Endothelial cell of umbilical vein (primary cell): ENCODE results near the gene PDLIM3. TPM values are rescaled to one million over a fixed set of nuclear protein-coding genes. Genes with fewer than 3 reads are reported as not detected.

ENCODE experiments used
- BruUV-seq: library from RNA; stranded (reverse); fragments of 400-500 nt; replicated peaks from 2 replicates; lab custom pipeline; 2021; lab: Mats Ljungman, UMichigan
- CTCF ChIA-PET: fragments of 300-600, 350-600 bp; sonication (Branson Sonifier 250); formaldehyde crosslinking; loops from one replicate; lab custom pipeline; 2021; ENCODE audit warnings: antibody characterized with exemption, inconsistent platforms; lab: Charles Lee
- POLR2A ChIA-PET: fragments of 300-600, 350-600 bp; sonication (Branson Sonifier 250); formaldehyde crosslinking; loops from one replicate; lab custom pipeline; 2021; ENCODE audit warnings: antibody characterized with exemption, inconsistent platforms; lab: Charles Lee
- DNase-seq: peaks from one replicate; pipeline ENCODE4 v3.0.0-alpha.2; 2011; ENCODE audit warnings: low read depth, low spot score
- FAIRE-seq: peaks from 2 replicates; lab custom pipeline; 2011; peaks lifted over from hg19 to GRCh38; lab: Jason Lieb, UNC
- H2AFZ ChIP-seq: 2 replicates; pipeline ENCODE4 v1.6.0; 2012; ENCODE audit warnings: low read depth, low read length, control low read depth, inconsistent platforms
- H3K27ac ChIP-seq: 2 replicates; pipeline ENCODE4 v1.5.1; 2011; ENCODE audit warnings: low read depth, mild to moderate bottlenecking, control low read depth, low read length, moderate library complexity; ENCODE audit not compliant: insufficient read depth
- H3K27me3 ChIP-seq, 2 experiments: 2 replicates each; pipeline versions ENCODE4 v1.6.0 to v1.6.1; 2011; ENCODE audit warnings: low read length in 2 of 2, mixed read lengths in 1 of 2; ENCODE audit not compliant: control insufficient read depth in 2 of 2, insufficient read depth in 2 of 2
- H3K36me3 ChIP-seq, 2 experiments: 2 replicates in 1 of 2; 3 replicates in 1 of 2; pipeline ENCODE4 v1.5.1; 2011; ENCODE audit warnings: low read length in 2 of 2, mild to moderate bottlenecking in 1 of 2, moderate library complexity in 1 of 2; ENCODE audit not compliant: control insufficient read depth in 2 of 2, insufficient read depth in 2 of 2; ENCODE audit errors: extremely low read depth in 1 of 2
- H3K4me1 ChIP-seq: 3 replicates; pipeline ENCODE4 v1.5.1; 2011; ENCODE audit warnings: mild to moderate bottlenecking, low read length; ENCODE audit not compliant: control insufficient read depth, insufficient read depth; ENCODE audit errors: extremely low read depth
- H3K4me2 ChIP-seq: 2 replicates; pipeline ENCODE4 v1.6.1; 2011; ENCODE audit warnings: low read length, control low read depth, mixed read lengths; ENCODE audit not compliant: insufficient read depth
- H3K4me3 ChIP-seq, 3 experiments: fragments of 200-600 bp in 1 of 3; sonication (generic), shearing (Covaris generic) in 1 of 3; replicated peaks in 1 of 3; 2 replicates each; pipeline ENCODE4 v1.5.1; 2011 to 2016; ENCODE audit warnings: control low read depth in 3 of 3, low read length in 3 of 3, mild to moderate bottlenecking in 2 of 3, inconsistent platforms in 1 of 3, low read depth in 1 of 3, moderate library complexity in 1 of 3; ENCODE audit not compliant: insufficient read depth in 1 of 3
- H3K79me2 ChIP-seq: 2 replicates; pipeline ENCODE4 v1.6.0; 2012; ENCODE audit warnings: low read length, inconsistent platforms; ENCODE audit not compliant: control insufficient read depth, insufficient read depth
- H3K9ac ChIP-seq: replicated peaks from 2 replicates; pipeline ENCODE3; 2011; ENCODE audit warnings: low read length, control low read depth; ENCODE audit not compliant: insufficient read depth; ENCODE audit errors: extremely low read depth
- H3K9me1 ChIP-seq: replicated peaks from 3 replicates; pipeline ENCODE4 v1.6.0; 2011; ENCODE audit warnings: mild to moderate bottlenecking, low read length; ENCODE audit not compliant: control insufficient read depth, insufficient read depth; ENCODE audit errors: extremely low read depth
- H3K9me3 ChIP-seq: replicated peaks from 2 replicates; pipeline ENCODE4 v1.5.1; 2012; ENCODE audit warnings: low read length, inconsistent platforms; ENCODE audit not compliant: control insufficient read depth, insufficient read depth
- H4K20me1 ChIP-seq: replicated peaks from 2 replicates; pipeline ENCODE3; 2011; ENCODE audit warnings: mild to moderate bottlenecking, low read length; ENCODE audit not compliant: control insufficient read depth, insufficient read depth; ENCODE audit errors: extremely low read depth
- CTCF ChIP-seq, 2 donors: IDR thresholded peaks; 1 replicate in 1 of 2; 2 replicates in 1 of 2; pipeline ENCODE4 v1.5.1; 2011; ENCODE audit warnings: low read length in 2 of 2, mild to moderate bottlenecking in 2 of 2, moderate library complexity in 2 of 2, control low read depth in 1 of 2, inconsistent platforms in 1 of 2, low read depth in 1 of 2; ENCODE audit not compliant: insufficient read depth in 1 of 2; ENCODE audit errors: extremely low read depth in 1 of 2
- EZH2 ChIP-seq: IDR thresholded peaks from 2 replicates; pipeline ENCODE4 v1.6.1; 2012; ENCODE audit warnings: borderline replicate concordance, low read depth, mild to moderate bottlenecking, moderate library complexity, low read length, inconsistent platforms; ENCODE audit not compliant: severe bottlenecking
- FOS ChIP-seq: IDR thresholded peaks from 2 replicates; pipeline ENCODE4 v1.6.1; 2011; ENCODE audit warnings: mild to moderate bottlenecking, low read length, moderate library complexity, borderline replicate concordance; ENCODE audit not compliant: insufficient read depth
- GATA2 ChIP-seq: IDR thresholded peaks from 2 replicates; pipeline ENCODE4 v1.7.0; 2011; ENCODE audit warnings: low read depth, mild to moderate bottlenecking, moderate library complexity, mixed read lengths, low read length; ENCODE audit not compliant: insufficient read length, insufficient read depth
- JUN ChIP-seq: IDR thresholded peaks from 2 replicates; pipeline ENCODE4 v1.6.1; 2011; ENCODE audit warnings: borderline replicate concordance, low read depth; ENCODE audit not compliant: insufficient read length, insufficient read depth
- MYC ChIP-seq: IDR thresholded peaks from one replicate; pipeline ENCODE4 v1.6.1; 2011; ENCODE audit warnings: mild to moderate bottlenecking, low read depth, low read length
- POLR2A ChIP-seq: IDR thresholded peaks from 2 replicates; pipeline ENCODE4 v1.6.1; 2012; ENCODE audit warnings: low read depth, mild to moderate bottlenecking, control low read depth, low read length
- POLR2AphosphoS5 ChIP-seq: IDR thresholded peaks from 2 replicates; pipeline ENCODE4 v1.6.1; 2012; ENCODE audit warnings: low read depth, mild to moderate bottlenecking, control low read depth, low read length, moderate library complexity; ENCODE audit not compliant: insufficient read depth
- dilution Hi-C: fragments of 300-500 bp; cut with MboI; formaldehyde crosslinking; loops from one replicate; pipeline ENCODE4 v1.15.0; 2019; ENCODE audit warnings: low sequenced_read_pairs; ENCODE audit not compliant: extremely low pct_ligation_motif_present
- intact Hi-C: fragments of 100-400 bp; cut with micrococcal nuclease; formaldehyde crosslinking; loops from one replicate; pipeline ENCODE4 v1.10.0; 2022
- polyA plus RNA-seq, 4 experiments: library from polyadenylated mRNA; depleted of rRNA in 3 of 4; stranded (reverse) in 3 of 4; unstranded in 1 of 4; fragments of >200 nt; gene quantifications; 2 replicates each; pipeline versions ENCODE4 v1.2.1 to v1.2.3, GENCODE V29; 2011 to 2012; ENCODE audit warnings: missing spikeins in 1 of 4
- total RNA-seq: library from RNA; stranded (reverse); gene quantifications from 2 replicates; pipeline ENCODE4 v1.2.3, GENCODE V29; 2021
- TF ChIP-seq, protein P1 (sequence below): IDR thresholded peaks from 2 replicates; pipeline ENCODE4 v1.6.1; 2011; ENCODE audit not compliant: insufficient read depth, insufficient read length

PDLIM3 gene
- total and polyA plus RNA-seq, 2 donors (not counting 3 experiments of a cell fraction or from before 2014, with no cell fraction given), result 9.7 to 17.6 TPM

- Histone ChIP-seq H2AFZ (no peak overlapping the region), H3K4me1 (no peaks in the 10 kb centered on the region), H3K4me3 (no peak overlapping the region), H3K4me2 (no peak overlapping the region), H3K27me3 (no peaks in the 10 kb centered on the region), H3K79me2 (no peaks in the 10 kb centered on the region), H3K36me3 (no peaks in the 10 kb centered on the region), H3K27ac (no peak overlapping the region), H3K9ac (no peak overlapping the region), H3K9me1 (no peaks in the 10 kb centered on the region), H3K9me3 (no peaks in the 10 kb centered on the region), H4K20me1 (no peaks in the 10 kb centered on the region)
- dilution Hi-C loops, result no loop called here
- ChIA-PET CTCF (interaction anchor here (1.5 kb wide), 1 partner anchor 98 kb away, joined by 5 read pairs; no protein-coding TSS in a partner anchor), POLR2A (no interaction called here)
- BruUV-seq, result no TSS peak
- TF ChIP-seq, protein P1, sequence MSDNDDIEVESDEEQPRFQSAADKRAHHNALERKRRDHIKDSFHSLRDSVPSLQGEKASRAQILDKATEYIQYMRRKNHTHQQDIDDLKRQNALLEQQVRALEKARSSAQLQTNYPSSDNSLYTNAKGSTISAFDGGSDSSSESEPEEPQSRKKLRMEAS, result no peak
- TF ChIP-seq FOS (no peak), JUN (no peak), MYC (no peak), POLR2A (no peak), CTCF (IDR thresholded peaks at IDR 0.05; ENCODE audit: extremely low read depth in 1 of 2, insufficient read depth in 1 of 2, low read depth in 1 of 2, low read length in 2 of 2) (no peak), GATA2 (no peak), POLR2AphosphoS5 (no peak), EZH2 (no peak)
- FAIRE-seq (no peak), DNase-seq (no peak)
- intact Hi-C loops, result no loop called here
Measured at GRCh38 chr4:185500035-185500434, 35.3 kb downstream of the PDLIM3 start.
